ENCODE measurements around the gene ACO1.

DNA sequence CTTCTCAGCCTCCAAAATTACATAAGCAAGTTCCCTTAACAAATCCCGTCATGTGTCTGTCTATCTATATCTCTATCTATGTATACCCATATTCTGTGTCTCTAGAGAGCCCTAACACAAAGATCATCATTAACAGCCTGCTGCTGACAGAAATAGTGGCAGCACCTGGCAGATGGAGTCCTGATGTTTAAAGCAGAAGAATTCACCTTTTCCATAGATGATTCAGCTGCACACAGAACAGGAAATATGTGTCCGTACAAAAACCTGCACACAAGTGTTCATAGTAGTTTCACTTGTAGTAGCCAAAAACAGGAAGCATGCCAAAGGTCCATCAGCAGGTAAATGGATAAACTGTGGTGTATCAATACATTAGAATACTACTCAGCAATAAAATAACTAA, 45.0 kb upstream of the ACO1 start:
- TF ChIP-seq, protein P1, sequence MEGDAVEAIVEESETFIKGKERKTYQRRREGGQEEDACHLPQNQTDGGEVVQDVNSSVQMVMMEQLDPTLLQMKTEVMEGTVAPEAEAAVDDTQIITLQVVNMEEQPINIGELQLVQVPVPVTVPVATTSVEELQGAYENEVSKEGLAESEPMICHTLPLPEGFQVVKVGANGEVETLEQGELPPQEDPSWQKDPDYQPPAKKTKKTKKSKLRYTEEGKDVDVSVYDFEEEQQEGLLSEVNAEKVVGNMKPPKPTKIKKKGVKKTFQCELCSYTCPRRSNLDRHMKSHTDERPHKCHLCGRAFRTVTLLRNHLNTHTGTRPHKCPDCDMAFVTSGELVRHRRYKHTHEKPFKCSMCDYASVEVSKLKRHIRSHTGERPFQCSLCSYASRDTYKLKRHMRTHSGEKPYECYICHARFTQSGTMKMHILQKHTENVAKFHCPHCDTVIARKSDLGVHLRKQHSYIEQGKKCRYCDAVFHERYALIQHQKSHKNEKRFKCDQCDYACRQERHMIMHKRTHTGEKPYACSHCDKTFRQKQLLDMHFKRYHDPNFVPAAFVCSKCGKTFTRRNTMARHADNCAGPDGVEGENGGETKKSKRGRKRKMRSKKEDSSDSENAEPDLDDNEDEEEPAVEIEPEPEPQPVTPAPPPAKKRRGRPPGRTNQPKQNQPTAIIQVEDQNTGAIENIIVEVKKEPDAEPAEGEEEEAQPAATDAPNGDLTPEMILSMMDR (IDR thresholded peaks at IDR 0.05): no peak
- no peak for TF ChIP-seq POLR2A (IDR thresholded peaks at IDR 0.05)
- TF ChIP-seq POLR2AphosphoS5 (IDR thresholded peaks at IDR 0.05): no peak
